ENCODE data around the gene ILKAP. TPM values are rescaled to one million over a fixed set of nuclear protein-coding genes. Genes with fewer than 3 reads are reported as not detected.
"Not testable (repeated sequence)": the region's sequence is repeated elsewhere in the genome, so short reads cannot be mapped to it uniquely, and the experiment has no call there.

ILKAP gene
- total RNA-seq, 1 donor from 2014 or later = 73.4 TPM

DNA sequence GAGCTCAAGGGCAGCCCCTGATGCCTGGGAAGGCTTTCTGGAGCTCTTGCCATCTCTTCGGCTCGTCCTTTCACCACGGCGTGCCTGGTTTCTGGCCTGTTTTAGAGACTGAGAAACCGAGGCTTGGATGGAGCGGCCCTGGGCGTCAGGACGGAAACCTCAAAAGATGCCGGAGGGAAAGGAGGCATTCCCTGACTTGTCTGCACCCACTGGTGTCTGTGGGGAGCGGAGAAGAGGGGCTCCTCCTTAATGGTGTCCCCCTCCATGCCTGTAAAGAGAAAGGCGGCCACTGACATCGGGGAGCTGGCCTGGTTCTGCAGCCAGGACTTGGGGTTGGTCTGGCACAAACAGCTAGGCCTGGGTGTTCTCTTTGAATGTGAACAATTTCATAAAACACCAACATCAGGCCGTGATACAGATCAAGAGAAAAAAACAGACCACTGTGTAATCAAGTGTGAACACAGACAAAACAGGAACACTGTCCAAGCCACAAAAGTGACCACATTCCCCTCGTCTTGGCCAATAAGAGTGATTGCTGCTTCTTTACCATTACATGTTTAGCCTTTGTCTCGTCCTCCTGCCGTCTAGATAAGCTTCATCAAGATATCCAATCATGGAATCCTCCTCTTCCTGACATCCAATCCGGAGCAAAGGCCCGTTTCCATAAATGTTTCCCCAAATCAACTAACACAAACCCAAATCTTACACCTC is 633 bp upstream of the ILKAP start:
- FAIRE-seq (no peak), DNase-seq (ENCODE audit: low spot score in 2 of 2) (no peak)

DNA sequence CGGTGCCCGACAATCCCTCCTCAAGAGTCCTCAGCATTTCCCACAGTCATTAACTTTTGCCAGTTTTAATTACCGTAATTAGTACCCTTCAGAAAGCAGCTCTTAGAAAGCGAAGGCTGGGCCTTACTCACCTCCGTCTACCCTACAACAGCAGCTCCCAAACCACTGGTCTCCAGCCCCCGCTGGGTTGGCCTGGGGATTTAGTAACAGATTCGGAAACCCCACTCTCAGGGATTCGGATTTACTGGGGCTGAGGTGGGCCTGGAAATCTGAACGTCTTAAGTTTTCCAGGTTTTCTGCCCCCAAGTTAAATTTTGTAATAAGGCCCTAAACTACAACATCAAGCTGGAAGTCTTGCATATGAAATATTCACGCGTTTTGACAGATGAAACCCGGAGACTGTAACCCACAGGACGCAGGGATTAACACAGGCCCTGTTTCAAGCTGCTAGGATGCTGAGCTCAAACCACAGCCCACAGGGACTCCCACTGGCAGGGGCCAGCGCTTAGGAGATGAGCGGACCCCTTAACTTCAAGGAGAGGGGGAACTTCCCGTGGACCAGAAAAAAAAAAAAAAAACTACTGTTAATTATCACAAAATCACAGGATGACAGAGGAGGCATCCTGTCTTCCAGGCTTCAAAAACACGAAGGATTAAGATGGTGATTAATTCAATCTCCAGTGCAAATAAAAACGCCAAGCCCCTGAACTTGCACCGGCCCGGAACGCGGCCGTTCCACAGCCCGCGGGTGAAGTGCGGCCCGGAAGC is 985 bp downstream of the ILKAP start:
- no peak for FAIRE-seq
- peak in 1 of 2 donors; percentile 44 for DNase-seq (ENCODE audit: low spot score in 2 of 2)

DNA sequence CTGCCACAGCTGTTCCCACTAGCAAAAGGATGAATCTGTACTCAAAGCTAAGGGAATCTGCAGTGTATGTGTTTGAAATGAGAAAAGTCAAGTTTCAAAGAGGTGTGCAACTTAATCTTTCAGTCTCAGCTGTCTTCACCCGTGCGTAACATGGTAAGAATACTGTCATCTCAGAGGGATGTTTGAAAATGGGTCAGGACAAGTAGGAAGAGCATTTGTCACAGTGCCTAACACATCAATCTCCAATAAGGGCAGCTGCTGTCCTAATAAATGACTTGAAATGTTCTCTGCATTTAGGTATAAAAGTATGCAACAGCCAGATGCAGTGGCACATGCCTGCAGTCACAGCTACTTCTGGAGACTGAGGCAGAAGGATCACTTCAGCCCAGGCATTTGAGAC is 13.1 kb downstream of the ILKAP start:
- FAIRE-seq (no peak), DNase-seq (ENCODE audit: low spot score in 2 of 2) (no peak)

DNA sequence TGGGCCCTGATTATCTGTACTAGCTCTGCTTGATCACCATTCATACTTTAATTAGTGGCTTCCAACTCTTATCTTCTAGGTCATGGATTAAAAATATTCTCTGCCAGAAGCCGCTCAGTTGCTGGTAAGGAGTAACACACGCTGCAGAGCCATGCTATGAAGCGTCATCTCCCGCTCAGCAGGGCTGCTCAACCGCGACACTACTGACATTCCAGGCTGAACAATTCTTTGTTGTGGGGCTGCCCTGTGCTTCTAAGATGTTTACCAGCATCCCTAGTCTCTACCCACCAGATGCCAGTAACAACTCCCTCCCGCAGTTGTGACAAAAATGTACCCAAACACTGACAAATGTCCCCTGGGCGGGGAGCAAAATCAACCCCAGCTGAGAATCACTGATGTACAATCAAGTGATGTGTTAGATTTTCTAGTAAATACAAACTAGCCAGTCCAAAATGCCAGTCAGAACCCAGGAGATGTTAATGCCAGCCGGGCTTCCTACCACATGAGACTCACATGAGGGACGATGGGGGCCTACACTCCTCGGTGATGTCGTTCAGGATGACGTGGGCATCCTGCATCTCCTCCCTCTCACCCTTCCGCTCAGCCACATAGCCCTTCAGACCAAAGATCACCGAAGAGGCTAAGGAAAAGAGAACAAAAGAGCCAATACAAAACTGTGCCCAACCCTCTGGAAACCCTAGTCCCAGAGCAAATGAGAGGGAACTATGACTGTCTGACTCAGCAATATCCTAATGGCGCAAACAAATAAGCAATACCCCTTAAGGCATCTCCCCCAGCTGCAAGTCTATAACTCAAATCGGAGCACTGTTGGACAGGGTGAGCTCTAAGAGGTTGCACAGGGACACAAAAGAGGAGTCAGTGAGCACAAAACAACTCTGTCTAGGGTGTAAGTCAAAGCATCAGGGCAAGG is 15.6 kb downstream of the ILKAP start:
- DNase-seq (ENCODE audit: low spot score in 2 of 2) = no peak
- no peak for FAIRE-seq

DNA sequence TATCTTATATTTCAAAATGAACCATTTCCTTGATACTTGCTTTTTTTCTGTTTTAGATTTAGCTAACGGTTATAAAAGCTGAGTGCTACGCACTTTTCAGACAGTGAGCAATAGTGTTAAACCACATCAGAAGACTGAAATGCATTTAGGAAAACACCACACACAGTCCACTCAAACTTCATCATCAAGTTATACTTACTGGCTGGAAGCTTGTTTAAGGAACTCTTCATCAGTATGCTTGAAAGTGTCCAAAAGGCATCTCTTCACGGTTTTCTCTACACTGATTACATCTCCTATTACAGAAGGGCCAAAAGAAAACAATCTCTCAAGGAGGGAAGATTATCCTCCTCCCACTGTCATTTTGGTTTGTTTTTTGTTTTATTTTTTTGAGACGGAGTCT is 19.7 kb downstream of the ILKAP start:
- DNase-seq (ENCODE audit: low spot score in 2 of 2) (no peak), FAIRE-seq (no peak)

DNA sequence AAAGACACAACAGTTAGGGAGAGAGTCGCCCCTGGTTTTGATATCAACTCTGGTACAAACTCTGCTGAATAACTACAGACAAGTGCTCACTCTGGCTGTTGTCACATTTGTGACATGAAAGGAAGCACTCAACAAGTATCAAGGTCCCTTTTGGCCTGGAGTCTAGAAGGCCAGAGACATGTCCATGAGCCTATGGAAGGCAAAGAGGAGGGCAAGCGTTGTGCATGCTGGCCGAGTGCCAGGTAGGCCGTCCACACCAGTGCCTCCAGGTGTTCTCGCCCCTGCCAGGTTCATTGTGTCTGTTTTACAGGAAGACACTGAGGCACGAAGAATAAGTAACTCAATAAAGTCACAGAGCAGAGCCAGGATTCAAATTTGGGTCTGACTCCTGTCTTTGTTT is 21.1 kb downstream of the ILKAP start:
- FAIRE-seq (no peak), DNase-seq (ENCODE audit: low spot score in 2 of 2) (no peak)

DNA sequence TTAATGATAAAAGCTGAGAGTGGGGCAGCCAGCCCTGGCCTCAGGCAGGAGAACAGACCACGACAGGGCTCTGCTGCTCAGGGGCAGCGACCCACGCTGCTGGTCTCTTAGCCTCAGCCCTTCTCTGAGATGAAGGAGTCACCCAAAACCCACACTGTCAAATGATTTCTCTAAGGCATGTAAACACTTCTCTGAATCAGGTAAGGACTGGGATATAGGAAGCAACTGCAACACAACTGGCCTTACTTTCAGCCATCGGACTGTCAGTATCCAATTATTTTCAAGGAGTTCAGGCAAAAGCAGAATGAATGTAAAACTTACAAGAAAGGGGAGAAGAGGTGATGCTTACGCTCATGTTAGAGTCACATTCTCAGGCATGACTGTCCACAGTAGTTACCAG is 22.9 kb downstream of the ILKAP start:
- DNase-seq (ENCODE audit: low spot score in 2 of 2) (no peak), FAIRE-seq (no peak)

DNA sequence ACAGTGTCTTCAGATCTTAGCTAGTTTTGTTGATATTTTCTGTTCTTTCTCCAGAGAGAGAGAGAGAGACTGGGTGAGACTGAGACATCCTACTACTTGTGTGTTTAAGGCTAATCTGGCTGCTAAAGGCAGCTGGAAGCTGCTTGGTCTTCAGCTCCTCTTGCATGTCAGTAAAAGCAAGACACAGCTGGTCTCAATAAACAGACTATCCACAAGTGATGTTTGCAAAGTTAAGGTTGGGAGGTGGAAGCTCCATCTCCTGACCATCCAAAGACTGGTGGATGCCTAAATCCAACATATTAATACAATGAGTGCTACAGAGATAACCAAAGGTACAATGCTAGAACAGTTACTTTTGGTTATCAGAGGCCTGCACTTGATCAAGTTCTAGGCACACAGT is 26.9 kb downstream of the ILKAP start:
- DNase-seq (ENCODE audit: low spot score in 2 of 2) = no peak
- FAIRE-seq = no peak

DNA sequence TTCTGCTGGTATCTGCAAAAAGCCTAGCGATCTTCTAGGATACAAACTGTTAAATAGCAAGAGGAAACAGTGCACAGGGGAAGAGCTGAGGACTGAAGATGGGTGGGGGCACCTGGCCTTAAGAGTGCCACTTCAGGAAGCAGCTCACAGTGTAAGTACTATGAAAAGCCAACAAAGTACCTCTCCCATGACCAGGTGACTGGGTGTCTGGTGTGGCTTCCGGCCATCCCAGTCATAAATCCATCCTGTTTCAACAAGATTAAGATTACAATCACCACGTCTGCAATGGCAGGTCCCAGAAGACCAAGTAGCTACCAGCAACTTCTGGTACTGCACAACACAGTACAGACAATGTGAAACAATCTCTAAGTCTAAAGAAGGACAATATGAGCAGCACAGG is 28.8 kb downstream of the ILKAP start:
- DNase-seq (ENCODE audit: low spot score in 2 of 2) (no peak), FAIRE-seq (no peak)

DNA sequence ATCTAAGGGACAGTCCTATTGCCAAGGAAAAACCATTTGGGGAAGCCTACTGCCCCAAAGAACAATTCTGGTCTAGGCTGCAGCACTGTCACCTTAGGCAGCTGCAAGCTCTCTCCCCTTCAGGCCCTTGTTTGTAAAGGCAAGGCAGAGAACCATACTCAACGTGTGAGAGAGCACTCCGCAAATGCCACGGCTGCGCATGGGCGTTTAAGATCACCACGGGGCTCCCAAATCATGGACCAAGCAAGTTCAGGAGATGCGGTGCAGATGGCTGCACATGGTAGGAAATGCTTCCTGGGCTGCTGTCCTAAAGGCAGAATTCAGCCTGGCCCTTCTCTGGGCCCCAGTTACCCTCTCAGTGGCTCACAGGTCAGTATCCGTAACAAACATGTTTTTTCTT is 29.2 kb downstream of the ILKAP start:
- DNase-seq (ENCODE audit: low spot score in 2 of 2) (no peak), FAIRE-seq (no peak)

DNA sequence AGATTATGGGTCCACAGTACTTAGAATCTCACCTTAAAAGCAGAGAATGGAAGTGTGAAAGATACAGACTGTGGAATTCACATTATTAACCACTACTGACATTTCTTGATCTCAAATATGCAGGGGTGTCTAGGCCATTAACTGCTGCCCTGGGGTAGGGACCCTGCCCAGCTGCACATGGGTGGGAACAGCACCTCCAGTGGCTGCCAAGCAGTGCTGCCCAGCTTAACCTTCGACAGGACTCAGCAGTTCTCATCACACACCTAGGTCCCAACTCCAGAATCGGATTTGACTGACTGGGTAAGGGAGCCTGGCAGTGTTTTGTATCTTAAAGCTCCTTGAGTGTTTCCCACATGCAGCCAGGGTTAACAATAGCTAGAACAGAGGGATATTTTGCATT is 29.8 kb downstream of the ILKAP start:
- FAIRE-seq = no peak

DNA sequence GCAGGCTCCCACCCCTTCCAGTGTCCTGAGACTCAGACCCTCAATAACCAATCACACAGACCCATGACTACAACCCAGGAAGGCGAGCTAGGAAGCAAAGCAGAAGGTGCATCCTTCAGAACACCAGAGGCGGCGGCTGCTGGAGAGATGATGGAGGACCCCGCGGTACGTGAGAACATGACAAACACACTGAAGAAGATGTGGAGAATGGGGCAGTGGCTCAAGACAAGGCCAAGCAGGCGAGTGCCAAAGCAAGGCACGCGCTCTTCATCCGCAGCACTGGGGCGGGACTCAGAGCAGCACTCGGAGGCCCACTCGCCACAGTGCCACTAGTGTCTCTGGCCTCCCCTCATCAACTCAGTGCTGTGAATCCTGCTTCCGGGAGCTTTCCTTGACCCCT is 31.1 kb downstream of the ILKAP start:
- FAIRE-seq (no peak), DNase-seq (ENCODE audit: low spot score in 2 of 2) (no peak)

More for the DNA sequence above, 29.8 kb downstream of the ILKAP start:
- no peak for DNase-seq (ENCODE audit: low spot score in 2 of 2)

DNA sequence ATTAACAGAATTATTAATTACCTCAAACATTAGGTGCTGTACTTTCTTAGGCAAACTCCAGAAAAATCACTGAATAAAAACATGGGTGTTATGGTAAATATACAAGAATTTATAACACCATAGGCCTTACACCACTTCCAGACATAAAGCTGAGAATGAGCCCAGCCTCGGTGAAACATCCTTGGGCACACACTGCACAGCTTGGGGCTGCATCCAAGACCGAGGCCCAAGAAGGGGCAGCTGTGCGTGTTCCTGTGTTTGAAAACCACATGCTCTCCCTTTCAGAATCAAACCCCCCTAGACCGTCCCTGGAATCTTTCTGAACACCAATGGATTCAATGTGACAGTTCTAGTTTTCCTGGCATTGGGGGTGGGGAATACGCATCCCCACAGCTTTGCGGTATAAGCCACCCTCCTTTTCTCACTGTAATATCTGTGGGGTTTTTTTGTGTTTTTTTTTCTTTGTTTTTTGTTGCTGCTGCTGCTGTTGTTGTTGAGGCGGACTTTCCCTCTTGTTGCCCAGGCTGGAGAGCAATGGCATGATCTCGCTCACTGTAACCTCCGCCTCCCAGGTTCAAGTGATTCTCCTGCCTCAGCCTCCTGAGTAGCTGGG is 31.8 kb downstream of the ILKAP start:
- FAIRE-seq (no peak), DNase-seq (ENCODE audit: low spot score in 2 of 2) (no peak)

DNA sequence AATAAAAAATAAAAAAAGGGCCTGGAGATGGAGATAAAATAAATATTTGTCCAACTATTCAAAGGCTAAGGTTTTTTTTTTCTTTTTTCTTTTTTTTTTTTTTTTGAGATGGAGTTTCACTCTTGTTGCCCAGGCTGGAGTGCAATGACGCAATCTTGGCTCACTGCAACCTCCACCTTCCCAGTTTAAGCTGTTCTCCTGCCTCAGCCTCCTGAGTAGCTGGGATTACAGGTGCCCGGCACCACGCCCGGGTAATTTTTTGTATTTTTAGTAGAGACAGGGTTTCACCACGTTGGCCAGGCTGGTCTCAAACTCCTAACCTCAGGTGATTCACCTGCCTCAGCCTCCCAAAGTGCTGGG is 32.4 kb downstream of the ILKAP start:
- DNase-seq (ENCODE audit: low spot score in 2 of 2); FAIRE-seq: not testable (repeated sequence)

DNA sequence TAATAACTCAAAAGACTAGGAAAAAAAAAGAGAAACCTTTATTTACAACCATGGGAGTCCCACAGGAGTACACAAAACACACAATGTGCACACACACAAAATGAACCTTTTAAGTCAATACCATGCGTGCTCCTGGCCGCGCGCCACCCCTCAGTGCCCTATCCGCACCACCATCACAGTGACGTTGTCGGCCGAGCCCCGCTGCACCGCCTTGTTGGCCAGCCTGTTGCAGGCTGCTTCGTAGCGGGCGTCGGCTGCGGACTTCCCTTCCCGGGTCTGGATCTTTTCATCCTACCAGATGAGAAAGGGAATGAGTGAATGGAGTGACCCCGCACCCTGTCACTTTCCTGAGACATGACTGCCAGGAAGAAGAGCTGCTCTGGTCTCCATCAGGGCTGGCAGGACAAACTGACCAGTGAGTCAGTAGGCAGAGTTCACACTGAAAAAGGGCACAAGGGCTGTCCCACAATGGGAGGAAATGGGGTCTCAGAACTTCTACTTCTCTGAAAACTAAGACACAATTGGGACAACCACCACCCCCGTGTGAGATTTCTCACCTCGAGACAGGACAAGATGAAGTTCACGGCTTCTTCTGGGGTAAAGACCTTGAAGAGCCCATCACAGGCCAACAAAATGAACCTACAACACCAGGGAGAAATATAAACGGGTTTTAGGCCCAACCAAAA is 33.0 kb downstream of the ILKAP start:
- DNase-seq (ENCODE audit: low spot score in 2 of 2) (no peak), FAIRE-seq (no peak)

DNA sequence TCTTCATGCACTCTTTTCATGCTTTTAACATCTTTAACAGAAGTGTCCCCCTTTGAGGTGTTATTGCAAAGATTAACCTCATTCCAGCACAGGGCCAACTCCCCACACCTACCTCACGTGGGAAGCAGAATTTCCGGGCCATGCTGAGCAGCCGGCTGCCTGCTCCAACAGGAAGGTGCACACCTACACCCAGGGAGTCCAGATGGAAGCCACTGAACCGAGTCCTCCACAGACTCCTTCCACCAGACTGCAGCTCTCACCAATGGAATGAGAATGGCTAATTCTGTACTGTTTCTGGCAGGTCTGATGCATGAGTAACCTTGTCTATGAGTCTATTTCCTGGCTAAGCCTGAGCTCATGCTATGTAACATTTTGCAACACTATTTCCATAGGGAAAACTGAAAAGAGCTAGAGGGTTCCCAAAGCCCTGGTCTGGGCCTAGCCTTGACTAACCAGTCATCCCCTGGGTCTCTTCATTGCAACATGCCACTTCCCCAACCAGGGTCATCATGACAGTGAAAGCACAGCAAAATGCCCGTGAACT is 33.7 kb downstream of the ILKAP start:
- DNase-seq (ENCODE audit: low spot score in 2 of 2) = peak in 1 of 2 donors; percentile 29
- no peak for FAIRE-seq

DNA sequence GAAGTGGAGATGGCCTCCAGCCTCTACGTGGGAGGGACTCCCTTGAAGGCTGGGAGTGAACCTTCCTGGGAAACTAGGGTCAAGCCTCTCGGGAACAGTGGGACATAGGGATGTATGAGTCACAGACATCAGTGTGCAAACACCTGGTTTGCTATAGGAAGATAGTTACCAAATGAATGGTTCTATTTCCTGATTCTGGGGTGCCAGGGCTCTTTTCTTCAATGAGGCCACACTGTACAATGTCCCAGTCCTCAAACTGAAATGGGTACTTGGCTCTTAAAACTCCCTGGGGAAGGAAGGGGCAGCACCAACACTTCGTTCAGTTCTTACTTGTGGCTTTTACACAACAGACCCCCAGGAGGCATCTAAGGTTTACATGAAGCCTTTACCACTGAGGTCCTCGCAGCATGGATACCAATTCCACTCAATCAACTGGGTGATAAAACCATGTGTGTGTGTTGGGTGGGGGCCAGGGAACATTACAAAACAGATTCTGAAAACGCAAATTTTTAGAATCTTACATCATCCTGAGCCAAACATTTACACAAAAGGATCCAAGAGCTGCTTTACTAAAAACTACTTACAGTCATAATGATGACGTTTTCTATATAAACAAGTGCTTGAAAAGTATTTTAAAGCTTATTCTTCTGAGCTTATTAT is 34.3 kb downstream of the ILKAP start:
- DNase-seq (ENCODE audit: low spot score in 2 of 2) (peak in 1 of 2 donors; percentile 21), FAIRE-seq (no peak)

DNA sequence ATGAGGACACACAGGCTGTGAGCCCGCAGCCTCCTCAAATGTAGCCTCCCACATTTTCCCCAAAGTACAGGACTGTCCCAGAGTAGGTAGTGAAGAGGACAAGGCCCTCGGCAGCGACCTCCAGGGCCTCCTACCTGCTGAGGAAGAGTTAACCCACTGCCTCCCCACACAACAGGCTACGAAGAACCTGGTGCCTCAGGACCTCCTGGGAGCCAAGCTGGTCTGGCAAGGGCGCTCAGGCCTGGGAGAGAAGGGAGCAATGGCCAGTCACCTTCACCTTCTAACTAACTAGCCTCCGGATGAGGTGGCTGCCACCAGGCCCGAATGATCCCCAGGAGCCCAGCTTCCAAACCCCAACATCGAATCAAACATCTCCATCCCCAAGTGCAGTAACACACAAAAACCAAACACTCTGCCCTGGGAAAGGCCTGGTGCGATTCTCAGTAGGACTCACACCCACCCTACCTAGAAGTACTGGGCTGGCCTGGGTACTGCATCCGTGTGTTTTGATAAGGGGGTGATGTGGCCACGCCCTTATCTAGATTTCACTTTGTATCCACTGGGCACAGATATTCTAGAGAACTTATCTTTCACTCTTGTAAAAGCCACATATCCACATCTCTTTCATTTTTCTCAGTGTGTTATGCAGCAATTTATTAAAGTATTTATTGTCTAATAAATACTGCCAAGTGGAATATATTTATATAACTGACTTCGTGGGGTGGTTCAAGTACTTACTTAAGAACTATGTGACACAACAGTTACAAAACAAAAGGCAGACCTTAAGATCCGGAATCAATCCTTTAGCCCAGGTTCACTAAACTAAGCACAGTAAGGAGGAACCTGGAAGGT is 35.1 kb downstream of the ILKAP start:
- FAIRE-seq = no peak
- DNase-seq (ENCODE audit: low spot score in 2 of 2) = no peak
